HG02678 (cell line): Measurements from ENCODE around the gene TMEM42.
"Not testable (repeated sequence)": the region's sequence is repeated elsewhere in the genome, so short reads cannot be mapped to it uniquely, and the experiment has no call there.

Experiments
- ATAC-seq: cut with Tn5 transposase; IDR thresholded peaks from one replicate; pipeline ENCODE4 v1.9.1; 2021; ENCODE audit warnings: mild to moderate bottlenecking, moderate library complexity; ENCODE audit not compliant: unreplicated experiment

TMEM42 gene

GRCh38 chr3:44861412-44862225 lies at the start of gene TMEM42:
Gene TMEM42 (plus strand): TSS chr3:44861912. CDS start chr3:44861925, 13 bp downstream.
- peak; percentile 97 for ATAC-seq

GRCh38 chr3:44814751-44815150 lies 47.0 kb upstream of the TMEM42 start:
- ATAC-seq, result no peak

DNA sequence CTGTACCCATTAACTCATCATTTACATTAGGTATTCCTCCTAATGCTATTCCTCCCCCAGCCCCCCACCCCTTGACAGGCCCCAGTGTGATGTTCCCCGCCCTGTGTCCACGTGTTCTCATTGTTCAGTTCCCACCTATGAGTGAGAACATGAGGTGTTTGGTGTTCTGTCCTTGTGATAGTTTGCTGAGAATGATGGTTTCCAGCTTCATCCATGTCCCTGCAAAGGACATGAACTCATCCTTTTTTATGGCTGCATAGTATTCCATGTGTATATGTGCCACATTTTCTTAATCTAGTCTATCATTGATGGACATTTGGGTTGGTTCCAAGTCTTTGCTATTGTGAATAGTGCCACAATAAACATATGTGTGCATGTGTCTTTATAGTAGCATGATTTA lies 45.4 kb upstream of the TMEM42 start:
- ATAC-seq, result not testable (repeated sequence)

GRCh38 chr3:44821206-44821605 lies 40.5 kb upstream of the TMEM42 start:
- ATAC-seq, result not testable (repeated sequence)

DNA sequence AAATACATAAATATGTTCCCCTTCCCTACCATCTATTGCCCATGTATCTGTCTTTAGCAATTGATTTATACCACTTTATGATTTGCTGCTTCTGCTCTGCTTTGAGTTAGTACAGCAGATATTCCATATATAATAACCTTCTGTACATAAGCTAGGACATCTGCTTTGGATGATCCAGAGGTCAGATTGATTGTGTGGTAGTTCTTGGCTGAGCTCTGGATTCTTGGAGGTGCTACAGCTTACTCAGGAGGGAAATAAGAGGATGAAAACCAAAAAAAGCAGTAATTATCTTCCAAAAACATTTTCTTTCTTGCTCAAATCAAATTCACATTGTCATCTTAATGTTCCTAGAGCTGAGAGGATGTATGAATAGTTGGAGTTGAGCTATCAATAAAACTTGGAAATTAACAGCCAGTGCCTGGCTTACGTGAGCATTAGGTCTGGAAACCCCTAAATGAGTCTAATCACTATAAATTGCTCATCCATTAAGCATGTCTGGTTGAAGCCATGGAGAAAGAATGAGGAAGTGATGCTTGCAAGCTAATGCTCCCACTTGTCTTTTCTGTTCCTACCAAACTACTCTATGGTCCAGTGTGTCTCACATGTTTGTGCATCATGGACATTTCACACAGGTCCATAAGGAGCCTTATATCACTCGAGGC lies 36.3 kb upstream of the TMEM42 start:
- no peak for ATAC-seq

GRCh38 chr3:44827196-44827595 lies 34.5 kb upstream of the TMEM42 start:
- no peak for ATAC-seq

DNA sequence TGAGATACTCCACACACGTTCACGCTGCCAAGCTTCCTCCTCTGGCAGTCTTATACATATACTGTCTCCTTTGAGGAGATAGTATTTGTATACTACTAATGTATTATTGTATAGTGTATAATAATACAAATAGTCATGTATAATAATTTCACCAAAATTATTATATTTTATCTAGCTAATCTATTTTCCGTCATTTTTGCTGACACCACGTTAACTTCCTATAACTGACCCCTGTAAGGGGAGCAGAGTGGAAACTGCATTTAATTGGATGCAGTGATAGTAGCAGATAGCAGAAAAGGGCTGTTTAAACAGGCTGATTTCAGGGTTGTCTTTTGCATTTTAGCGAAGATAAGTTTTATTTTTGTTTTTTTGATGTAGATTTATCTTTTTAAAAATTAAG lies 30.5 kb upstream of the TMEM42 start:
- ATAC-seq, result no peak

- ATAC-seq, result no peak
These were observed 29.7 kb upstream of the TMEM42 start for GRCh38 chr3:44832032-44832431.

DNA sequence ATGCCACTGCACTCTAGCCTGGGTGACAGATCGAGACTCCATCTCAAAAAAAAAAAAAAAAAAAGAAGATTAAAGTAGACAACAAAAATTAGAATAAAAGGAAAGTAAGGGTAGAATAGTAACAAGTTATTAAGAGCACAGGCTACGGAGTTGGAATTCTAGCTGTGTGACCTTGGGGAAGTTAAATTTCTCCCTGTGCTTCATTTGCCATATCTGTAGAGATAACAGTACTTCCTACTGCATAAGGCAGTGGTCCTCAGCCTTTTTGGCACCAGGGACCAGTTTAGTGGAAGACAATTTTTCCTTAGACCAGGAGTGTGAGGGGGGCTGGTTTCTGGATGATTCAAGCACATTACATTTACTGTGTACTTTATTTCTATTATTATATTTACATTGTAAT lies 28.7 kb upstream of the TMEM42 start:
- ATAC-seq, result no peak

GRCh38 chr3:44833394-44833793 lies 28.3 kb upstream of the TMEM42 start:
- ATAC-seq, result no peak

- no peak for ATAC-seq
These were observed 26.0 kb upstream of the TMEM42 start for GRCh38 chr3:44835684-44836083.

GRCh38 chr3:44842376-44842775 lies 19.3 kb upstream of the TMEM42 start:
- ATAC-seq, result no peak

DNA sequence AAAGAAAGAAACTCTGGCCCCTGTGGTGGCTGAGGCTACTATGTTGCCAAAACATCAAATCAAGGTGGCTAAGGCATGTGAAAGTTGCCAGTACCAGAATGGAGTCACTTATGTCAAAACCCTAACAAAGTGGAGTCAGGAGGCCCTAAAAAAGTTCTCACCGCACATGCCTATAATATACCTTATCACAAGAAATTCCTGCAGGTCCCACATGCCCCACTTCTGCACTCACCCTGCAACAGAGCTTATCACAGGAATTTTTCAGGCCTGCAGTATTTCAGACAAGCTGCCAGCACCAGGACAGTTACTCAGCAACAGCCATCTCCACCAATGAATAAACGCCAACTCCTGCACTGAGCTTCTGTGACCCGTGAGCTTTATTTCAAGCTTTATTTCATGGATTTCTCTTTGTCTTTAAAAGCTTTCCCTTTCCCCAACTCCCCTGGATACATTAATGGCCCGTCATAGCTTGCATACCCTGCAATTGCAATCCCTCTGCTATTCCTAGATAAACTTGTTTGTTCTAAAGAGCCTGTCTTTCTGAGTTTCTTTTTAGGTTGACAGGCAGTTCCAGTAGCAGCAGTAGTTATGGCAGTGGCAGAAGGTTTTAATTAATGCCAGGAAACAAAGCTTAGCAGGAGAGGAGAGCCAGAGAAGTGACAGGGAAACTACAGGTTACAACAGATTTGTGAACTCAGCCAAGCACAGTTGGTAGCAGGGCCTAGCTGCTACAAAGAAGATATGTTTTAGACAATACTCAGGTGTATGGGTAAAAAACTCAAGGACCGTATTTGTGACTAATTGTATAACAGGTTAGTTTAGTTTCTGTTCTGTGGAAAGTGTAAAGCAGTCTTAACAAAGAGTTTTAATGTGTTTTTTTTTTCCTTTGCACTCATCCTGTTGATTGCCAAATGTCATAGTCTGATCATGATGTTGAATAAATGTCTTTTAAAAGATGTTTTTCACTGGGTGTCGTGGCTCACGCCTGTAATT lies 15.9 kb upstream of the TMEM42 start:
- ATAC-seq, result no peak

DNA sequence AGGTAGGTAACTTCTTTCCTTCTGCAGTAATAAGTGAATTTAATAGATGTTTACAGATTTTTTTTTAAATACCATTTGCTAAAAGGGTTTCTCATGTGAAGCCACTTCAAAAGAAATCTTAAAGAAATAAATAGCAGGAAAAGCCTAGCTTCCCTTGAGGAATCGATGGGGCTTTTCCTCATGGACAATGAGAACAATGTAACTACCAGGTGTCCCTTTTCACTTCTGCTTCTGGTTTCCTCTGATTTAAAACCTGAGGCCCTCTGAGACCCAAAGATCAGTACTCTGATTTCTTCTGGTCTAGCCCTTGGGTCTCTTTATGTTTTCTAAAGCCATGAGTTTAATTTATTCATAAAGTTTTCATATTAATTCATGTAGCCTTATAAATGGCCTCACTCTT lies 13.1 kb upstream of the TMEM42 start:
- ATAC-seq, result no peak

- not testable (repeated sequence) for ATAC-seq
These were observed 5.0 kb upstream of the TMEM42 start for GRCh38 chr3:44856663-44857062.

GRCh38 chr3:44860117-44860516 lies 1.6 kb upstream of the TMEM42 start:
- no peak for ATAC-seq

DNA sequence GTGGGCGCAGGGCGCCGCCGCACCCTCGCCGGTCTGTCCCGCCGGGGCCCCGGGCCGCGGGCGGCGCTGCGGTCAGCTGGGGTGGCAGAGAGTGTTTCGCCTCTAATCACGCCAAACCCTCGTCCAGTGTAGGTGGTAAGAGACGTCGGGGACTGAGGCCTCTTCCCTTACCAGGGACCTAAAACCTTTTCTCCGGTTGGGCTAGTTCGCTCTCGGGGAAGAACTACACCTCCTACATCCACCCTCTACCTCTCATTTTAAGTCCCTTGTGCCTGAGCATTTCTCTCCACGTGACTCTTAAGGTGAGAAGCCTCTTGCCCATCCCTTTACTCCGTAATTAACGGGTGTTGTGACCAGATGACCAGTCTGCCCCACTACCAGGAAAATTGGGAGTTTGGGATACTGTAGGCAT lies 520 bp downstream of the TMEM42 start:
- ATAC-seq, result peak; percentile 36

DNA sequence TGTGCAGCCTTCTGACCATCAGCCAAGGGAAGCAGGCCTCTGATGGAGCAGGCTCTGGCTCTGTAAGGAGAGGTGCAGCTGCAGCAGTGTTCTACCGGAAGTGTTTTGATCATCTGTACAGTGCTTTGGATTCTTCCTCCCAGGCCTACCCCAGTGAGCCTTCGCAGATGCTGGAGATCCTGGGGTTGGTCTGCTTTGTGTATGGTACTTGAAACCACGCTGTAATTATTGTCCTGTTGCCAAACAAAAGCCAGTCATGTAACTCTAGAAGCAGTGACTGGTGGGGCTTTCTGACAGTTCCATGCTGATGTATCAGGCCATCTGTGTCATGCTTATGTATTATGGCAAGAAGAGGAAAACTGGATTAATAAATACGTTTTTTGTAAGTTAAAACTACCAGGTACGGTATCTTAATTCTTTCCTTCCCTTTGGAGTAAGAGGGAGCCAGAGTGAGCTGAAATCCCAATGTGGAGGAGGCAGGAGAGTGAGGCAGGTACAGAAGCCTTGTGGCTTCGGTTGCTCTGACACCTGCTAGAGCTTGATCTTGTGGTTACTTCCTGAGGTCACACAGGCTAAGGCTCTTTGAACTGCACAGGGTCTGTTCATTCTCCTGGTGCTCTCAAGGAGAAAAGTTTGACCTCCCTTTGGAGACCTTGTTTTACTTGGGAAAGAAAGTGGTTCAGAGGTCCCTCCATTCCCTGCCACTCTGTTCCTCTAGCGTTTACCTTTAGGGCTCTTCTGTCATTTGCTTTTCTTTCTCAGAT lies 3.7 kb downstream of the TMEM42 start:
- ATAC-seq, result no peak

- ATAC-seq, result no peak
These were observed 5.9 kb downstream of the TMEM42 start for GRCh38 chr3:44867421-44868111.
